ENCODE results near the gene PEAR1.
"Not testable (repeated sequence)": the region's sequence is repeated elsewhere in the genome, so short reads cannot be mapped to it uniquely, and the experiment has no call there.

PEAR1 gene

DNA sequence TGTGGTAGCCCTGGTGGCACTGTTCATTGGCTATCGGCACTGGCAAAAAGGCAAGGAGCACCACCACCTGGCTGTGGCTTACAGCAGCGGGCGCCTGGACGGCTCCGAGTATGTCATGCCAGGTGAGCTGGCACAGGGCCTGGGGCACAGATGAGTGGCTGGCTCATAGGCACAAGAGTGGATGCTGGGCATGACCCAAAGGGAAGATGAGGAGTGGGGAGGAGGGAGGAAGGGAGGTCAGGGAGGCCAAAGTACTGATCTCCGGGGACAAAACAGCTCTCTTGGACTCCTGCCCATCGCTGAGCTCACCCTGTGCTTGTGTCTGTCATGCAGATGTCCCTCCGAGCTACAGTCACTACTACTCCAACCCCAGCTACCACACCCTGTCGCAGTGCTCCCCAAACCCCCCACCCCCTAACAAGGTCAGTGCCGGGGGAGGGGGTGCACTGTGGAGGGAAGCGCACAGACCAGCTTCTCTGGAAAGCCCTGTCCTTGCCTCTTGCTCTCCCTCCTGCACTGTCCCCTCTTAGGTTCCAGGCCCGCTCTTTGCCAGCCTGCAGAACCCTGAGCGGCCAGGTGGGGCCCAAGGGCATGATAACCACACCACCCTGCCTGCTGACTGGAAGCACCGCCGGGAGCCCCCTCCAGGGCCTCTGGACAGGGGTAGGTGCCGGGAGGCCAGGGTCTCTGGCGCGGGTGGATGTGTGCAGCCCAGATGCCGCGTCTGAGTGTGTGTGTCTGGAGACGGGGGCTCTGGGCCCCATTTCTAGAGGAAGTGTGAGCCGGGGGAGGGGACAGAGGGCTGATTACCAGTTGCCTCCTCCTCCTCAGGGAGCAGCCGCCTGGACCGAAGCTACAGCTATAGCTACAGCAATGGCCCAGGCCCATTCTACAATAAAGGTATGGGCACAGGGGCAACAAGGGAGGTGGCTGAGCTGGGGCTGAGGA, 19.6 kb downstream of the PEAR1 start:
- no peak for FAIRE-seq

DNA sequence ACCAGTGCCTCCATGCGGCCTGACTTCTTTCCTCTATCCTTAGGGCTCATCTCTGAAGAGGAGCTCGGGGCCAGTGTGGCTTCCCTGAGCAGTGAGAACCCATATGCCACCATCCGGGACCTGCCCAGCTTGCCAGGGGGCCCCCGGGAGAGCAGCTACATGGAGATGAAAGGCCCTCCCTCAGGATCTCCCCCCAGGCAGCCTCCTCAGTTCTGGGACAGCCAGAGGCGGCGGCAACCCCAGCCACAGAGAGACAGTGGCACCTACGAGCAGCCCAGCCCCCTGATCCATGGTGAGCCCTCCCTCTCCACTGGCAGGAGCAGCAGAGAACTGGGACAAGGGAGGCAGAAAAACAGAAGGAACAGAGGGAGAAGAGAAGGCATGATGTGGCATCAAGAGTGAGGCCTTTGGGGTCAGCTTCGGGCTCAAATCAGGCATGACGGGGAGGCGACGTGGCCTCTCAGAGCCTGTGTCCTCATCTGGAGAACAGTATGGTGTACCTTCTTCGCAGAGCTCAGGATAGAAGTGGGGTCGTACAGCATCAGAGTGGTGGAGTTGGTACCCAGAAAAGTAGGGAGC, 20.4 kb downstream of the PEAR1 start:
- DNase-seq (ENCODE audit: extremely low spot score, insufficient read length, low read depth) (no peak), FAIRE-seq (no peak)

More for the DNA sequence above, 19.6 kb downstream of the PEAR1 start:
- no peak for DNase-seq (ENCODE audit: extremely low spot score, insufficient read length, low read depth)

GRCh38 chr1:156914440-156914856, 20.9 kb downstream of the PEAR1 start:
- no peak for DNase-seq (ENCODE audit: extremely low spot score, insufficient read length, low read depth)
- FAIRE-seq = no peak

DNA sequence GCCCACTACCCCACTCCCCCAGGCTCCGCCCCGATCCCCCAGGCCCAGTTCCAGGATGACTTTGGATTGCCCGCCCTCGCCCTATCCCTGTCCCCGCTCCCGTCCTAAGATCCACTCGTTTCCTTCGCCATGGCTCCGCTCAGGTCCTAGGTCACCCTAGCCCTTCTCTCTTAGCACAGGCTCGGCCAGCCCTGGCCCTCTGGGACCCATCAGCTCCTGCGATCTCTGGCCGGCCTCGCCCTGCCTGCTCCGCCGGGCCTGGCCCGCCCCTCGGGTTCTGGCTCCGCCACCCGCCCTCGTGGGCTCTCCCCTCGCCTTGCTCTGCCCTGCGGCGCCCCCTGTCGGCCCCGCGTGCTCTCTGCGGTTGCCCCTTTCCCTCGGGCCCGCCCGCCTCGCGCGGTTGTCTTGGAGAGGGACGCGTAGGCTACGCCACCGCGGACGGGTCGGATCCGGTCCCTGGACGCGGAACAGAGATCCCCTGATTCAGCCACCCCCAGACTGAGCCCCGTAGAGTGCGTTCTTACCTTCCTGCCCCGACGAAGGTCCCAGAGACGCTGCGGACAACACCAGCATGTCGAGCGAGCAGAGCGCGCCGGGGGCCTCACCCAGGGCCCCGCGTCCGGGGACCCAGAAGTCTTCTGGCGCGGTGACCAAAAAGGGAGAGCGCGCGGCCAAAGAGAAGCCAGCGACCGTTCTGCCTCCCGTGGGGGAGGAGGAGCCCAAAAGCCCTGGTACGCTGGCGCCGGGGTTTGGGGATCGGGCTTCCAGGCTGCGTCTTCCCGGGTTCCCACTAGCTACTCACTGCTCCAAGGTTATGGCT, 26.9 kb downstream of the PEAR1 start, which contains the start of gene LRRC71:
Gene LRRC71 (plus strand): TSS at position 400 of the 820 bp plus-strand sequence. CDS start 172 bp downstream, at position 572.
- no peak for DNase-seq (ENCODE audit: extremely low spot score, insufficient read length, low read depth)
- FAIRE-seq = no peak

DNA sequence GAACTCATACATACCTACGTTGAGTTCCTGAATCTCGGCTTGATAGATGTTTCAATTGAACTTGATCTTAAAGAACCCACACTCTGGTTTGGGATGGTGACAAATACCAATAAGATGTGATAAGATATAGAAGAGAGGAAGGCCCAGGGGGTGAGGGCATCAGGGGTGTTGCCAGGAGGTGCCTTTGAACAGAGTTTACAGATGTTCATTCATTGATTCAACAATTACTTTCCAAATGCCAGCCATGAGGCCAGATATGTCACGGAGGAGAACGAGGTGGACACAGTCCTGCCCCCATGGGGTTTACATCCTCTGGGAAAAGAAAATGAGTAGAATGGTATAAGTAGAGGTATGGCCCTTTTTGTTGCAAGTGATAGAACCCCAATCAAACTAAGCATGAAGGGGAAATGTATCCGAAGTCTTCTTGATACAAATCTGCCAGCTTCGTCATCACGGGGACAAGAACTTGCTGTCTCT, 27.6 kb downstream of the PEAR1 start:
- DNase-seq (ENCODE audit: extremely low spot score, insufficient read length, low read depth) (no peak), FAIRE-seq (no peak)

- FAIRE-seq (no peak), DNase-seq (ENCODE audit: extremely low spot score, insufficient read length, low read depth) (no peak)
Measured at GRCh38 chr1:156922986-156923669, 29.6 kb downstream of the PEAR1 start.

GRCh38 chr1:156923670-156924477, 30.4 kb downstream of the PEAR1 start:
- FAIRE-seq (no peak), DNase-seq (ENCODE audit: extremely low spot score, insufficient read length, low read depth) (no peak)

- no peak for DNase-seq (ENCODE audit: extremely low spot score, insufficient read length, low read depth)
- no peak for FAIRE-seq
Measured at GRCh38 chr1:156924478-156925153, 31.1 kb downstream of the PEAR1 start.

DNA sequence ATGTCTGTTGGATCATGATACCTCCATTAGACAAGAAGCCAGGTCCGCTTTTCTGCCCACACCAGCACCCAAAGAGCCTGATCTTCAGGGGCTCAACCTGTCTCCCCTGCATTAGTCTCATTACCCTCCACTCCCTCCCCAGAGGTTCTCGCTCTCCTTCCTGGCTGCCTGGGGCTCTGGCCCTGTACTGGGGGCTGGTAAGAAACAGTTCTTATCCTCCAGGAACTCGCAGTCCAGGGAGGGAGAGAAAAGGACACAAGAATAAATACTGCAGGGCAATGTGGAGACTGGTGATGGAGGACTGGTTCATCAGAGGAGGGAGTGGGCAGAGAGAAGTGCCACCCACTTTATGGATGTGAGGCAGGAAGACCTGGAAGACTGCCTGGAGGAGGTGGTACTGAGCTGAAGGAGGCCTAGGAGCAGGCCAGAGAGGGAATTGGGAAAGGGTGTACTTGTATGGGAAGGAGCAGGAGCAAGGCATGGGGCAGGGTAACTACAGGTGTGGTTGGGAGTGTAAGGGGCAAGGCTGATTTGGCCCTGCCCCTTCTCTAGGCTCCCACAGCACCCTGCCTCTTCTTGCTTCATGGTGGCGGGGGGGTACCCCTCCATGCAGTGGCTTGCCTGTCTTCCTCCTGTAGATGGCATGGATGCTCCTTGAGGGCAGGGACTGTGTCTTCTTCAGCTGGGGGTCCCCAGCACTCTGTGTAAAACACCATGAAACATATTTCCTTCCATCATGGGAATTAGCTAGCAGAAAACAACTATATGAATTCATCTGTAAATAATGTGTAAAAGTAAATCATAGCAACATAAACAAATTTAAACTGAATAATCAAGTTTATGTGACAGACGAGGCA, 31.9 kb downstream of the PEAR1 start:
- FAIRE-seq (no peak), DNase-seq (ENCODE audit: extremely low spot score, insufficient read length, low read depth) (no peak)

DNA sequence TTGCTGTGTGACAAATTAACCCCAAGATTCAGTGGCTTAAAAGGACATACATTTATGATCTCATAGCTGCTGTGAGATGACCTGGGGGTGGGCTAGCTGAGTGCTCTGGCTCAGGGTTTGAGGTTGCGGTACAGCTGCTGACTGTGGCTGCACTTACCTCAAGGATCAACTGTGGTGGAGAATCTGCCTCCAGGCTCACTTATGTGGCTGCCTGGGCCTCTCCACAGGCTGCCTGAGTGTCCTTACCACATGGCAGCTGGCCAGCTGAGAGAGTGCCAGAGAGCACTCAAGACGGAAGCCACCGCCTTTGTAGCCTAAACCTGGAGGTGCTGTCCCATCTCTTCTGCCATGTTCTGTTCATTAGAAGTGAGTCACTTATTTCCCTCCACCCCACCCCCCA, 32.7 kb downstream of the PEAR1 start:
- FAIRE-seq (no peak), DNase-seq (ENCODE audit: extremely low spot score, insufficient read length, low read depth) (no peak)

- not testable (repeated sequence) for DNase-seq (ENCODE audit: extremely low spot score, insufficient read length, low read depth); FAIRE-seq
Measured at GRCh38 chr1:156926695-156927094, 33.2 kb downstream of the PEAR1 start.

- no peak for FAIRE-seq
Measured at GRCh38 chr1:156927215-156928042, 33.9 kb downstream of the PEAR1 start.

GRCh38 chr1:156928043-156928602, 34.6 kb downstream of the PEAR1 start:
- DNase-seq (ENCODE audit: extremely low spot score, insufficient read length, low read depth) (no peak), FAIRE-seq (no peak)

More at GRCh38 chr1:156927215-156928042, 33.9 kb downstream of the PEAR1 start:
- peak; percentile 40 for DNase-seq (ENCODE audit: extremely low spot score, insufficient read length, low read depth)

DNA sequence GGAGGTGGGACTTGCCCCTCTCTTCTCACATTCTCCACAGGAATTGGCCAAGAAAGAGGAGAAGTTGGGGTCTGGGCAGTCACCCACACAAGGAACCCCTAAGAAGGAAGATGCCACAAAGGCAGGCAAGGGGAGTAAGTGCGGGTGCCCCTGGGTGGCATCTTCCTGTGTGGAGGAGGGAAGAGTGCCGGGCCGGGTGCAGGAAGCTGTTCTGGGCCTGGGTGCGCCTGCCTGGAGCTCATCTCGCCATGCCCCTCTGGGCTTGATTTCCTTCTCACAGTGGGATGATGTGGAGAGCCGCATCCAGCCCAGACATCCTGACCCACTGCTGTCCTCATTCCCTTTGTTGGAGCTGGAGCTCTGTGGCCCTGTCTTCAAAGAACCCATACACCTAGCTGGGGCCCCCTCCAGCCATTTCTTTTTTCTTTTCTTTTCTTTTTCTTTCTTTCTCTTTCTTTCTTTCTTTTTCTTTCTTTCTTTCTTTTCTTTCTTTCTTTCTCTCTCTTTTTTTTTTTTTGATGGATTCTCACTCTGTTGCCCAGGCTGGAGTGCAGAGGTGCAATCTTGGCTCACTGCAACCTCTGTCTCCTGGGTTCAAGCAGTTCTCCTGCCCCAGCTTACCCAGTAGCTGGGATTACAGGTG, 36.2 kb downstream of the PEAR1 start:
- DNase-seq (ENCODE audit: extremely low spot score, insufficient read length, low read depth) = no peak
- FAIRE-seq = no peak

GRCh38 chr1:156930483-156930882, 37.0 kb downstream of the PEAR1 start:
- FAIRE-seq (no peak), DNase-seq (ENCODE audit: extremely low spot score, insufficient read length, low read depth) (no peak)
